Subcutaneous abdominal adipose tissue (tissue), 5 donors: ENCODE measurements around the gene LIN28A.
"Not testable (repeated sequence)": the region's sequence is repeated elsewhere in the genome, so short reads cannot be mapped to it uniquely, and the experiment has no call there.

Experiments
- H3K27ac ChIP-seq: one replicate; pipeline ENCODE4 v1.7.0; 2013; ENCODE audit warnings: low read depth, mild to moderate bottlenecking, inconsistent platforms, low read length, moderate library complexity
- H3K27me3 ChIP-seq, 5 donors: one replicate each; pipeline ENCODE4 v1.7.0; 2013; ENCODE audit warnings: low read length in 5 of 5, inconsistent platforms in 1 of 5; ENCODE audit not compliant: control insufficient read depth in 5 of 5, insufficient read depth in 4 of 5
- H3K36me3 ChIP-seq, 5 donors: one replicate each; pipeline ENCODE4 v1.7.0; 2013; ENCODE audit warnings: low read length in 5 of 5; ENCODE audit not compliant: control insufficient read depth in 5 of 5, insufficient read depth in 5 of 5
- H3K4me1 ChIP-seq, 5 donors: one replicate each; pipeline ENCODE4 v1.7.0; 2013; ENCODE audit warnings: low read length in 5 of 5, mild to moderate bottlenecking in 3 of 5, moderate library complexity in 1 of 5; ENCODE audit not compliant: control insufficient read depth in 5 of 5, insufficient read depth in 5 of 5
- H3K4me3 ChIP-seq, 5 donors: one replicate each; pipeline ENCODE4 v1.7.0; 2013; ENCODE audit warnings: low read length in 5 of 5, low read depth in 1 of 5
- H3K9ac ChIP-seq, 5 donors: one replicate each; pipeline ENCODE4 v1.7.0; 2013; ENCODE audit warnings: low read length in 5 of 5, mild to moderate bottlenecking in 4 of 5, moderate library complexity in 3 of 5
- H3K9me3 ChIP-seq, 5 donors: one replicate each; pipeline ENCODE4 v1.7.0; 2013; ENCODE audit warnings: low read length in 5 of 5; ENCODE audit not compliant: control insufficient read depth in 5 of 5
- donor health status: healthy.
- donor health status: healthy.
- donor health status: healthy.
- donor health status: healthy.
- donor health status: healthy.

LIN28A gene

GRCh38 chr1:26385063-26385462 is 25.6 kb upstream of the LIN28A start:
- H3K9me3 ChIP-seq, H3K9ac ChIP-seq: not testable (repeated sequence)
- H3K27me3 ChIP-seq = peaks cover 0 to 12% (median 2%) of the 10 kb centered on the region in 5 donors

GRCh38 chr1:26387447-26387846 is 23.2 kb upstream of the LIN28A start:
- H3K27ac ChIP-seq = no peak overlapping the region
- H3K4me1 ChIP-seq = no peaks in the 10 kb centered on the region
- H3K9me3 ChIP-seq = no peaks in the 10 kb centered on the region
- H3K36me3 ChIP-seq = no peaks in the 10 kb centered on the region
- no peak overlapping the region for H3K9ac ChIP-seq
- peaks cover 0 to 12% (median 2%) of the 10 kb centered on the region in 5 donors for H3K27me3 ChIP-seq
- H3K4me3 ChIP-seq = no peak overlapping the region

More at GRCh38 chr1:26385063-26385462, 25.6 kb upstream of the LIN28A start:
- not testable (repeated sequence) for H3K4me3 ChIP-seq, H3K36me3 ChIP-seq, H3K27ac ChIP-seq, H3K4me1 ChIP-seq

- H3K9ac ChIP-seq = no peak overlapping the region
- H3K4me3 ChIP-seq = no peak overlapping the region
- no peaks in the 10 kb centered on the region for H3K9me3 ChIP-seq
- H3K36me3 ChIP-seq = no peaks in the 10 kb centered on the region
- no peaks in the 10 kb centered on the region for H3K4me1 ChIP-seq
- no peak overlapping the region for H3K27ac ChIP-seq
- H3K27me3 ChIP-seq = peaks cover 0 to 9% (median 2%) of the 10 kb centered on the region in 5 donors
These were observed 21.7 kb upstream of the LIN28A start for GRCh38 chr1:26388791-26389445.

GRCh38 chr1:26389604-26390247 is 20.9 kb upstream of the LIN28A start:
- H3K27me3 ChIP-seq = peaks cover 0 to 9% (median 2%) of the 10 kb centered on the region in 5 donors
- no peaks in the 10 kb centered on the region for H3K4me1 ChIP-seq

GRCh38 chr1:26391450-26391849 is 19.2 kb upstream of the LIN28A start:
- Histone ChIP-seq H3K4me1 (no peaks in the 10 kb centered on the region), H3K27me3 (peaks cover 0 to 9% (median 2%) of the 10 kb centered on the region in 5 donors), H3K9ac (no peak overlapping the region), H3K27ac (no peak overlapping the region), H3K4me3 (no peak overlapping the region), H3K9me3 (no peaks in the 10 kb centered on the region), H3K36me3 (no peaks in the 10 kb centered on the region)

More at GRCh38 chr1:26389604-26390247, 20.9 kb upstream of the LIN28A start:
- Histone ChIP-seq H3K36me3 (no peaks in the 10 kb centered on the region), H3K9ac (no peak overlapping the region), H3K27ac (no peak overlapping the region), H3K4me3 (no peak overlapping the region), H3K9me3 (no peaks in the 10 kb centered on the region)

- H3K36me3 ChIP-seq = no peaks in the 10 kb centered on the region
- H3K9ac ChIP-seq = no peak overlapping the region
- no peaks in the 10 kb centered on the region for H3K4me1 ChIP-seq
- no peaks in the 10 kb centered on the region for H3K9me3 ChIP-seq
- no peak overlapping the region for H3K27ac ChIP-seq
- H3K4me3 ChIP-seq = no peak overlapping the region
- no peaks in the 10 kb centered on the region for H3K27me3 ChIP-seq
These were observed 14.9 kb upstream of the LIN28A start for GRCh38 chr1:26395754-26396153.

- Histone ChIP-seq H3K9me3 (no peaks in the 10 kb centered on the region), H3K4me3 (no peak overlapping the region), H3K9ac (no peak overlapping the region), H3K27me3 (peaks cover 5 to 12% (median 7%) of the 10 kb centered on the region in 5 donors), H3K36me3 (no peaks in the 10 kb centered on the region), H3K4me1 (no peaks in the 10 kb centered on the region), H3K27ac (no peak overlapping the region)
These were observed 11.6 kb upstream of the LIN28A start for GRCh38 chr1:26399034-26399433.

- Histone ChIP-seq H3K4me3 (no peak overlapping the region), H3K4me1 (no peaks in the 10 kb centered on the region), H3K27ac (no peak overlapping the region), H3K36me3 (no peaks in the 10 kb centered on the region), H3K9ac (no peak overlapping the region), H3K27me3 (peaks cover 5 to 12% (median 7%) of the 10 kb centered on the region in 5 donors), H3K9me3 (no peaks in the 10 kb centered on the region)
These were observed 8.7 kb upstream of the LIN28A start for GRCh38 chr1:26401891-26402290.

- Histone ChIP-seq H3K36me3 (no peaks in the 10 kb centered on the region), H3K4me1 (no peaks in the 10 kb centered on the region), H3K27me3 (peaks cover 5 to 12% (median 7%) of the 10 kb centered on the region in 5 donors), H3K9ac (no peak overlapping the region), H3K27ac (no peak overlapping the region), H3K9me3 (no peaks in the 10 kb centered on the region), H3K4me3 (no peak overlapping the region)
These were observed 7.0 kb upstream of the LIN28A start for GRCh38 chr1:26403656-26404055.

- no peaks in the 10 kb centered on the region for H3K9me3 ChIP-seq
- no peak overlapping the region for H3K4me3 ChIP-seq
- H3K9ac ChIP-seq = no peak overlapping the region
- peaks cover 0 to 6% (median 0%) of the 10 kb centered on the region in 5 donors for H3K4me1 ChIP-seq
- no peaks in the 10 kb centered on the region for H3K36me3 ChIP-seq
- H3K27ac ChIP-seq = no peak overlapping the region
- H3K27me3 ChIP-seq = peaks cover 10 to 16% (median 11%) of the 10 kb centered on the region in 5 donors
These were observed 6.0 kb upstream of the LIN28A start for GRCh38 chr1:26404641-26405040.
